ENCODE measurements around the gene UGT1A6.
A peak's percentile ranks its signal among the peaks of the same experiment; 100 is the strongest.
"Not testable (repeated sequence)": the region's sequence is repeated elsewhere in the genome, so short reads cannot be mapped to it uniquely, and the experiment has no call there.

Gene UGT1A6

GRCh38 chr2:233681521-233682099 is 11.1 kb upstream of the UGT1A6 start, which contains the start of gene UGT1A7:
UGT1A7 (plus strand) TSS chr2:233681901; CDS start chr2:233681938, 37 bp downstream.
- in situ Hi-C loops (cut with MboI; ENCODE audit: low pct_unique_long_range_greater_than_20kb, low sequenced_read_pairs), result no loop called here
- no peak for DNase-seq

GRCh38 chr2:233684640-233685039 is 8.1 kb upstream of the UGT1A6 start:
- DNase-seq, result no peak
- in situ Hi-C loops (cut with MboI; ENCODE audit: low pct_unique_long_range_greater_than_20kb, low sequenced_read_pairs), result no loop called here

- DNase-seq, result no peak
- in situ Hi-C loops (cut with MboI; ENCODE audit: low pct_unique_long_range_greater_than_20kb, low sequenced_read_pairs), result no loop called here
Observed at GRCh38 chr2:233686928-233687327, 5.8 kb upstream of the UGT1A6 start.

- DNase-seq, result no peak
- in situ Hi-C loops (cut with MboI; ENCODE audit: low pct_unique_long_range_greater_than_20kb, low sequenced_read_pairs), result no loop called here
Observed at GRCh38 chr2:233688341-233688740, 4.3 kb upstream of the UGT1A6 start.

- DNase-seq, result no peak
- in situ Hi-C loops (cut with MboI; ENCODE audit: low pct_unique_long_range_greater_than_20kb, low sequenced_read_pairs), result no loop called here
Observed at GRCh38 chr2:233689031-233689430, 3.7 kb upstream of the UGT1A6 start.

GRCh38 chr2:233689501-233689900 is 3.2 kb upstream of the UGT1A6 start:
- DNase-seq, result no peak
- in situ Hi-C loops (cut with MboI; ENCODE audit: low pct_unique_long_range_greater_than_20kb, low sequenced_read_pairs), result no loop called here

- DNase-seq, result no peak
- in situ Hi-C loops (cut with MboI; ENCODE audit: low pct_unique_long_range_greater_than_20kb, low sequenced_read_pairs), result no loop called here
Observed at GRCh38 chr2:233690444-233690843, 2.2 kb upstream of the UGT1A6 start.

GRCh38 chr2:233691443-233692433 is 952 bp upstream of the UGT1A6 start:
- in situ Hi-C loops (cut with MboI; ENCODE audit: low pct_unique_long_range_greater_than_20kb, low sequenced_read_pairs), result no loop called here

GRCh38 chr2:233693963-233694362 is 1.3 kb downstream of the UGT1A6 start:
- in situ Hi-C loops (cut with MboI; ENCODE audit: low pct_unique_long_range_greater_than_20kb, low sequenced_read_pairs), result no loop called here
- DNase-seq, result no peak

More at GRCh38 chr2:233691443-233692433, 952 bp upstream of the UGT1A6 start:
- DNase-seq, result no peak

- in situ Hi-C loops (cut with MboI; ENCODE audit: low pct_unique_long_range_greater_than_20kb, low sequenced_read_pairs), result no loop called here
Observed at GRCh38 chr2:233698740-233699139, 6.0 kb downstream of the UGT1A6 start.

GRCh38 chr2:233699424-233700027 is 6.8 kb downstream of the UGT1A6 start:
- in situ Hi-C loops (cut with MboI; ENCODE audit: low pct_unique_long_range_greater_than_20kb, low sequenced_read_pairs), result no loop called here
- DNase-seq, result no peak

More at GRCh38 chr2:233698740-233699139, 6.0 kb downstream of the UGT1A6 start:
- no peak for DNase-seq

GRCh38 chr2:233700028-233700635 is 7.4 kb downstream of the UGT1A6 start:
- peak; percentile 4 for DNase-seq
- in situ Hi-C loops (cut with MboI; ENCODE audit: low pct_unique_long_range_greater_than_20kb, low sequenced_read_pairs), result no loop called here

- DNase-seq; in situ Hi-C loops (cut with MboI; ENCODE audit: low pct_unique_long_range_greater_than_20kb, low sequenced_read_pairs): not testable (repeated sequence)
Observed at GRCh38 chr2:233700842-233701241, 8.2 kb downstream of the UGT1A6 start.

- in situ Hi-C loops (cut with MboI; ENCODE audit: low pct_unique_long_range_greater_than_20kb, low sequenced_read_pairs), result no loop called here
- no peak for DNase-seq
Observed at GRCh38 chr2:233702238-233702637, 9.5 kb downstream of the UGT1A6 start.

GRCh38 chr2:233705911-233706506 is 13.3 kb downstream of the UGT1A6 start:
- in situ Hi-C loops (cut with MboI; ENCODE audit: low pct_unique_long_range_greater_than_20kb, low sequenced_read_pairs), result no loop called here
- no peak for DNase-seq

GRCh38 chr2:233706720-233707119 is 14.0 kb downstream of the UGT1A6 start:
- in situ Hi-C loops (cut with MboI; ENCODE audit: low pct_unique_long_range_greater_than_20kb, low sequenced_read_pairs), result no loop called here
- no peak for DNase-seq

- no peak for DNase-seq
- in situ Hi-C loops (cut with MboI; ENCODE audit: low pct_unique_long_range_greater_than_20kb, low sequenced_read_pairs), result no loop called here
Observed at GRCh38 chr2:233707940-233708644, 15.4 kb downstream of the UGT1A6 start.

GRCh38 chr2:233708942-233709341 is 16.3 kb downstream of the UGT1A6 start:
- no peak for DNase-seq
- in situ Hi-C loops (cut with MboI; ENCODE audit: low pct_unique_long_range_greater_than_20kb, low sequenced_read_pairs), result no loop called here
